H1 (cell line): ENCODE results near the gene PREX1. TPM values are rescaled to one million over a fixed set of nuclear protein-coding genes. Genes with fewer than 3 reads are reported as not detected.
A peak's percentile ranks its signal among the peaks of the same experiment; 100 is the strongest.

Source experiments
- CTCF ChIA-PET: fragments of 300-600 bp; sonication (Branson Sonifier 250); formaldehyde crosslinking; loops from one replicate; lab custom pipeline; 2021; ENCODE audit not compliant: partially characterized antibody; lab: Charles Lee
- POLR2A ChIA-PET: fragments of 300-600 bp; sonication (Branson Sonifier 250); formaldehyde crosslinking; loops from one replicate; lab custom pipeline; 2021; ENCODE audit warnings: inconsistent platforms; ENCODE audit not compliant: partially characterized antibody; lab: Charles Lee
- DNase-seq, 2 experiments: peaks; one replicate each; pipeline versions ENCODE4 v3.0.0 to v3.0.0-alpha.2; 2010 to 2022; ENCODE audit warnings: low spot score in 2 of 2, low read depth in 1 of 2, mixed read lengths in 1 of 2
- FAIRE-seq: peaks from 2 replicates; lab custom pipeline; 2011; peaks lifted over from hg19 to GRCh38; lab: Jason Lieb, UNC
- H2AFZ ChIP-seq: 2 replicates; pipeline ENCODE4 v1.8.1; 2012; ENCODE audit warnings: low read length, inconsistent platforms
- H2AK5ac ChIP-seq: 2 replicates; pipeline ENCODE4 v1.6.1; 2013; ENCODE audit warnings: low read depth, low read length
- H2BK120ac ChIP-seq: replicated peaks from 2 replicates; pipeline ENCODE3; 2013; ENCODE audit warnings: low read depth, low read length, inconsistent platforms
- H2BK12ac ChIP-seq: 2 replicates; pipeline ENCODE4 v1.6.1; 2013; ENCODE audit warnings: low read depth, low read length
- H2BK15ac ChIP-seq: 2 replicates; pipeline ENCODE4 v1.6.1; 2013; ENCODE audit warnings: low read length
- H2BK20ac ChIP-seq: 2 replicates; pipeline ENCODE4 v1.6.1; 2013; ENCODE audit warnings: low read length
- H2BK5ac ChIP-seq: 2 replicates; pipeline ENCODE4 v1.6.1; 2013; ENCODE audit warnings: low read depth, low read length
- H3K14ac ChIP-seq: 2 replicates; pipeline ENCODE4 v1.6.1; 2013; ENCODE audit warnings: inconsistent platforms; ENCODE audit not compliant: insufficient read length
- H3K18ac ChIP-seq: 2 replicates; pipeline ENCODE4 v1.6.1; 2013; ENCODE audit warnings: low read length; ENCODE audit errors: extremely low read depth
- H3K23ac ChIP-seq: 2 replicates; pipeline ENCODE4 v1.6.1; 2013; ENCODE audit warnings: inconsistent platforms; ENCODE audit not compliant: insufficient read length
- H3K23me2 ChIP-seq: 2 replicates; pipeline ENCODE4 v1.6.1; 2013; ENCODE audit warnings: low read depth, low read length
- H3K27ac ChIP-seq: 2 replicates; pipeline ENCODE4 v1.6.1; 2011; ENCODE audit warnings: low read depth, low read length, inconsistent platforms
- H3K27me3 ChIP-seq, 4 experiments: replicated peaks in 1 of 4; 1 replicate in 1 of 4; 2 replicates in 3 of 4; pipeline versions ENCODE4 v1.6.1 to v1.8.1; 2011 to 2013; ENCODE audit warnings: low read length in 3 of 4, mild to moderate bottlenecking in 3 of 4, inconsistent platforms in 2 of 4, mixed read lengths in 2 of 4, moderate library complexity in 1 of 4; ENCODE audit not compliant: control insufficient read depth in 3 of 4, insufficient read depth in 3 of 4; ENCODE audit errors: extremely low read depth in 1 of 4
- H3K36me3 ChIP-seq, 4 experiments: 2 replicates each; pipeline versions ENCODE4 v1.6.1 to v1.8.1; 2011 to 2013; ENCODE audit warnings: mild to moderate bottlenecking in 4 of 4, low read length in 3 of 4, moderate library complexity in 2 of 4, control low read depth in 1 of 4, inconsistent platforms in 1 of 4; ENCODE audit not compliant: insufficient read depth in 4 of 4, control insufficient read depth in 2 of 4
- H3K4ac ChIP-seq: replicated peaks from 2 replicates; pipeline ENCODE3; 2013; ENCODE audit warnings: low read length, low read depth, mixed read lengths, inconsistent platforms; ENCODE audit not compliant: insufficient read length
- H3K4me1 ChIP-seq, 4 experiments: replicated peaks in 1 of 4; 1 replicate in 1 of 4; 2 replicates in 3 of 4; pipeline versions ENCODE4 v1.6.1 to v1.8.1; 2011 to 2013; ENCODE audit warnings: low read length in 3 of 4, inconsistent platforms in 2 of 4, mixed read lengths in 1 of 4; ENCODE audit not compliant: insufficient read depth in 4 of 4, control insufficient read depth in 3 of 4
- H3K4me2 ChIP-seq, 2 experiments: 2 replicates each; pipeline versions ENCODE4 v1.6.1 to v1.8.1; 2011 to 2013; ENCODE audit warnings: low read depth in 2 of 2, low read length in 2 of 2, control low read depth in 1 of 2, inconsistent platforms in 1 of 2, mild to moderate bottlenecking in 1 of 2; ENCODE audit not compliant: insufficient read depth in 1 of 2
- H3K4me3 ChIP-seq, 4 experiments: fragments of 200-600, 300-600 bp in 1 of 4; sonication (generic), shearing (Covaris generic), sonication (Bioruptor Twin) in 1 of 4; 2 replicates each; pipeline versions ENCODE4 v1.5.1 to v1.8.1; 2011 to 2016; ENCODE audit warnings: low read length in 4 of 4, low read depth in 3 of 4, control low read depth in 2 of 4, inconsistent platforms in 2 of 4, mild to moderate bottlenecking in 2 of 4, mixed read lengths in 1 of 4, moderate library complexity in 1 of 4; ENCODE audit not compliant: insufficient read depth in 2 of 4; ENCODE audit errors: extremely low read depth in 1 of 4
- H3K56ac ChIP-seq: replicated peaks from 2 replicates; pipeline ENCODE3; 2013; ENCODE audit warnings: low read depth, mild to moderate bottlenecking, mixed read lengths, low read length, inconsistent platforms; ENCODE audit not compliant: insufficient read length
- H3K79me1 ChIP-seq: 2 replicates; pipeline ENCODE4 v1.6.1; 2013; ENCODE audit warnings: low read depth, low read length, control low read depth
- H3K79me2 ChIP-seq, 2 experiments: 2 replicates each; pipeline versions ENCODE4 v1.6.1 to v1.8.1; 2012 to 2013; ENCODE audit warnings: low read length in 2 of 2, mild to moderate bottlenecking in 2 of 2, inconsistent platforms in 1 of 2; ENCODE audit not compliant: insufficient read depth in 2 of 2, control insufficient read depth in 1 of 2
- H3K9ac ChIP-seq, 4 experiments: replicated peaks in 1 of 4; 1 replicate in 1 of 4; 2 replicates in 3 of 4; pipeline versions ENCODE4 v1.6.1 to v1.8.1; 2011 to 2013; ENCODE audit warnings: low read depth in 3 of 4, low read length in 3 of 4, control low read depth in 2 of 4, mild to moderate bottlenecking in 2 of 4, moderate library complexity in 2 of 4, inconsistent platforms in 1 of 4; ENCODE audit errors: extremely low read depth in 1 of 4
- H3K9me3 ChIP-seq, 2 experiments: 2 replicates each; pipeline versions ENCODE4 v1.6.1 to v1.8.1; 2012 to 2013; ENCODE audit warnings: mild to moderate bottlenecking in 2 of 2, moderate library complexity in 2 of 2, control low read depth in 1 of 2, inconsistent platforms in 1 of 2, low read depth in 1 of 2, low read length in 1 of 2, mixed read lengths in 1 of 2; ENCODE audit not compliant: insufficient read depth in 2 of 2
- H4K20me1 ChIP-seq, 2 experiments: replicated peaks in 1 of 2; 2 replicates each; pipeline versions ENCODE3 to v1.8.1; 2011 to 2013; ENCODE audit warnings: inconsistent platforms in 2 of 2, low read length in 2 of 2, mild to moderate bottlenecking in 1 of 2; ENCODE audit not compliant: insufficient read depth in 2 of 2, control insufficient read depth in 1 of 2
- H4K5ac ChIP-seq: 2 replicates; pipeline ENCODE4 v1.6.1; 2013; ENCODE audit warnings: low read length, low read depth, mixed read lengths, inconsistent platforms; ENCODE audit not compliant: insufficient read length
- H4K8ac ChIP-seq: 2 replicates; pipeline ENCODE4 v1.8.0; 2013; ENCODE audit warnings: mild to moderate bottlenecking, moderate library complexity, low read length, inconsistent platforms; ENCODE audit not compliant: insufficient read depth; ENCODE audit errors: extremely low read depth
- H4K91ac ChIP-seq: replicated peaks from 2 replicates; pipeline ENCODE3; 2013; ENCODE audit warnings: low read length, mixed read lengths, inconsistent platforms; ENCODE audit not compliant: insufficient read length
- CBX5 ChIP-seq: fragments of 300-800, 300-1000 bp; sonication (generic); IDR thresholded peaks from 2 replicates; pipeline ENCODE4 v1.7.1; 2016; ENCODE audit warnings: antibody characterized with exemption, low read length, low read depth
- CREB1 ChIP-seq: IDR thresholded peaks from 2 replicates; pipeline ENCODE4 v1.6.1; 2012; ENCODE audit warnings: inconsistent platforms
- CTBP2 ChIP-seq: IDR thresholded peaks from 2 replicates; pipeline ENCODE4 v1.7.0; 2011; ENCODE audit warnings: borderline replicate concordance, mild to moderate bottlenecking, moderate library complexity, mixed read lengths, low read length; ENCODE audit not compliant: insufficient read depth, insufficient read length
- POLR2AphosphoS5 ChIP-seq: IDR thresholded peaks from 2 replicates; pipeline ENCODE4 v1.6.1; 2011; ENCODE audit warnings: low read depth, low read length
- RBBP5 ChIP-seq: IDR thresholded peaks from 2 replicates; pipeline ENCODE4 v1.7.1; 2012; ENCODE audit warnings: low read depth, mild to moderate bottlenecking, inconsistent platforms, low read length, moderate library complexity, borderline replicate concordance
- TEAD4 ChIP-seq: IDR thresholded peaks from 2 replicates; pipeline ENCODE4 v1.6.1; 2012; ENCODE audit warnings: low read depth, low read length, inconsistent platforms, mixed read lengths
- WGBS, 2 experiments: shearing (Covaris generic) in 1 of 2; methylation state at CpG; one replicate each; pipeline versions ENCODE4 v1.1.6 to v1.1.7; 2013 to 2015; ENCODE audit warnings: low lambda C conversion rate in 2 of 2, mixed read lengths in 2 of 2, inconsistent platforms in 1 of 2, low coverage in 1 of 2, missing lambda C conversion rate in 1 of 2; ENCODE audit not compliant: insufficient replicate concordance in 2 of 2, insufficient coverage in 1 of 2, insufficient read length in 1 of 2; ENCODE audit errors: extremely low coverage in 1 of 2, missing lambda C conversion rate in 1 of 2; 5-methylcytosine and 5-hydroxymethylcytosine counted together
- polyA plus RNA-seq, 7 experiments: library from polyadenylated mRNA; depleted of rRNA in 3 of 7; stranded (reverse) in 5 of 7; unstranded in 2 of 7; fragments of >200 nt in 5 of 7; fragments of 200-250 nt in 2 of 7; gene quantifications; 1 replicate in 5 of 7; 2 replicates in 1 of 7; 4 replicates in 1 of 7; pipeline versions ENCODE4 v1.2.1 to v1.2.3, GENCODE V29; 2011 to 2013; ENCODE audit warnings: missing spikeins in 2 of 7, mixed read lengths in 2 of 7
- total RNA-seq: library from RNA; stranded (reverse); fragmentation: NEBNext Ultra II Directional; extraction: Animal tissue kit (Norgen Biotek cat#: 25700); gene quantifications from 2 replicates; pipeline ENCODE4 v1.2.1, GENCODE V29; 2021
- TF ChIP-seq, protein P1 (sequence below): IDR thresholded peaks from 2 replicates; pipeline ENCODE4 v1.6.1; 2012; ENCODE audit warnings: low read length, inconsistent platforms

The PREX1 gene
- total and polyA plus RNA-seq, 2 of the 8 experiments (the other 6 are each of a cell fraction or from before 2014, with no cell fraction given) = 10.7 to 12.8 TPM

DNA sequence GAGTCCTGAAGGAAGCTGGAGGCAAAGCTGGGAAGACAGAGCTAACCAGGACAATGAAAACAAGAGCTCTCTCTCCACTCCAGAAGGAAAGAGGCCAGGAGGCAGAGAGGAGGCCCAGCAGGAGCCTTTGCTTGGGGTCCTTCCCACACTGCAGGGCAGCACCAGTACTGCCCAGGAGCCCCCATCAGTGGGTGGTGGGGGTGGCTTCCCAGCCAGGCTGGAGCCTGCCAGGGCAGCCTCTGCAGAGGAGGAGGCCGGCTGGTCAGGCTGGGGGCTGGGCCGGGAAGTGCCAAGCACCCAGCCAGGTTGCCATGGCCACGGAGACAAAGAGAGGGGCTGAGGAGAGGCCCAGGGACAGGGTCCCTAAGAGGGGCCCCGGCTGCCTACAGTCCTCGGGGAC, 33.4 kb downstream of the PREX1 start:
- H3K36me3 ChIP-seq = no peaks in the 10 kb centered on the region
- 48% methylated on average over 5 of the region's 5 CpGs; no CpG with 5 or more reads in 1 of the 2 experiments for WGBS, 2 experiments
- no peak overlapping the region for H3K27ac ChIP-seq
- peak overlapping the region in 2 of 4 experiments; percentile 2; a peak in 3 of 8 replicates for H3K4me3 ChIP-seq
- H3K14ac ChIP-seq = no peak overlapping the region
- H3K18ac ChIP-seq = peak overlapping the region; percentile 81
- no peak overlapping the region for H3K23ac ChIP-seq
- no peaks in the 10 kb centered on the region for H3K79me2 ChIP-seq
- no peak overlapping the region for H4K8ac ChIP-seq
- H3K4me1 ChIP-seq = peaks cover 7 to 29% (median 15%) of the 10 kb centered on the region in 4 experiments
- no peak overlapping the region for H4K91ac ChIP-seq
- peak overlapping the region; percentile 46; the same call in 1 of the 2 replicates for H2BK5ac ChIP-seq
- H3K23me2 ChIP-seq = no peaks in the 10 kb centered on the region; the same call in 1 of the 2 replicates
- no peak overlapping the region for H3K56ac ChIP-seq
- H3K4ac ChIP-seq = no peak overlapping the region
- H3K9ac ChIP-seq = no peak overlapping the region
- 0 out of 2 replicates have a peak, but pooled peaks cover 6% of the 10 kb centered on the region for H3K79me1 ChIP-seq
- H4K5ac ChIP-seq = no peak overlapping the region
- peak overlapping the region; percentile 40; the same call in 1 of the 2 replicates for H2AK5ac ChIP-seq
- no peak overlapping the region for H2AFZ ChIP-seq
- POLR2A ChIA-PET = interaction anchor here (1.0 kb wide), 1 partner anchor 9 kb away, joined by 3 read pairs; no protein-coding TSS in a partner anchor
- CTCF ChIA-PET = interaction anchor here (0.8 to 1.8 kb wide), 4 partner anchors 9 to 137 kb away, joined by 3 to 6 read pairs (median 3); no protein-coding TSS in a partner anchor
- peaks cover 0 to 4% of the 10 kb centered on the region in 2 experiments for H4K20me1 ChIP-seq
- TF ChIP-seq CTBP2 (no peak), TEAD4 (no peak), CREB1 (no peak), RBBP5 (0 out of 2 replicates have a peak, but pooled peaks have one; percentile 52), CBX5 (no peak), POLR2AphosphoS5 (no peak)
- TF ChIP-seq, protein P1, sequence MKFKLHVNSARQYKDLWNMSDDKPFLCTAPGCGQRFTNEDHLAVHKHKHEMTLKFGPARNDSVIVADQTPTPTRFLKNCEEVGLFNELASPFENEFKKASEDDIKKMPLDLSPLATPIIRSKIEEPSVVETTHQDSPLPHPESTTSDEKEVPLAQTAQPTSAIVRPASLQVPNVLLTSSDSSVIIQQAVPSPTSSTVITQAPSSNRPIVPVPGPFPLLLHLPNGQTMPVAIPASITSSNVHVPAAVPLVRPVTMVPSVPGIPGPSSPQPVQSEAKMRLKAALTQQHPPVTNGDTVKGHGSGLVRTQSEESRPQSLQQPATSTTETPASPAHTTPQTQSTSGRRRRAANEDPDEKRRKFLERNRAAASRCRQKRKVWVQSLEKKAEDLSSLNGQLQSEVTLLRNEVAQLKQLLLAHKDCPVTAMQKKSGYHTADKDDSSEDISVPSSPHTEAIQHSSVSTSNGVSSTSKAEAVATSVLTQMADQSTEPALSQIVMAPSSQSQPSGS = no peak
- TF ChIP-seq, all 59 proteins: peak for 1
- peak in 1 of 2 experiments; percentile 74 for DNase-seq
- no peak for FAIRE-seq
- H2BK20ac ChIP-seq = peak overlapping the region; percentile 61; the same call in 1 of the 2 replicates
- H3K4me2 ChIP-seq = peak overlapping the region; percentile 43 to 58; a peak in 3 of 4 replicates
- H2BK12ac ChIP-seq = 0 out of 2 replicates have a peak overlapping the region, but pooled peaks have one; percentile 55
- no peak overlapping the region for H2BK120ac ChIP-seq
- H3K27me3 ChIP-seq = no peaks in the 10 kb centered on the region
- H3K9me3 ChIP-seq = no peaks in the 10 kb centered on the region
- no peak overlapping the region for H2BK15ac ChIP-seq
